ENCODE data around the gene MCAM. TPM values are rescaled to one million over a fixed set of nuclear protein-coding genes. Genes with fewer than 3 reads are reported as not detected.
A peak's percentile ranks its signal among the peaks of the same experiment; 100 is the strongest.

The MCAM gene
- total RNA-seq (2014; rRNA removed; shearing (Covaris generic)): 0.69 and 2.6 TPM in 2 replicates
- total RNA-seq (2022): 1.3 and 3.2 TPM in 2 replicates
- percentile 21 among the genes with signal in this experiment for Bru-seq, nascent RNA
- percentile 29 among the genes with signal in this experiment for BruChase-seq, experiment 1, labeled RNA remaining after a 6-hour chase
- percentile 34 among the genes with signal in this experiment for BruChase-seq, experiment 2, labeled RNA remaining after a 2-hour chase
- long read RNA-seq, partial matches to known transcripts: 0 of 1 reads
- long read RNA-seq, other reads (novel, unspliced or antisense): 1 of 1 reads

DNA sequence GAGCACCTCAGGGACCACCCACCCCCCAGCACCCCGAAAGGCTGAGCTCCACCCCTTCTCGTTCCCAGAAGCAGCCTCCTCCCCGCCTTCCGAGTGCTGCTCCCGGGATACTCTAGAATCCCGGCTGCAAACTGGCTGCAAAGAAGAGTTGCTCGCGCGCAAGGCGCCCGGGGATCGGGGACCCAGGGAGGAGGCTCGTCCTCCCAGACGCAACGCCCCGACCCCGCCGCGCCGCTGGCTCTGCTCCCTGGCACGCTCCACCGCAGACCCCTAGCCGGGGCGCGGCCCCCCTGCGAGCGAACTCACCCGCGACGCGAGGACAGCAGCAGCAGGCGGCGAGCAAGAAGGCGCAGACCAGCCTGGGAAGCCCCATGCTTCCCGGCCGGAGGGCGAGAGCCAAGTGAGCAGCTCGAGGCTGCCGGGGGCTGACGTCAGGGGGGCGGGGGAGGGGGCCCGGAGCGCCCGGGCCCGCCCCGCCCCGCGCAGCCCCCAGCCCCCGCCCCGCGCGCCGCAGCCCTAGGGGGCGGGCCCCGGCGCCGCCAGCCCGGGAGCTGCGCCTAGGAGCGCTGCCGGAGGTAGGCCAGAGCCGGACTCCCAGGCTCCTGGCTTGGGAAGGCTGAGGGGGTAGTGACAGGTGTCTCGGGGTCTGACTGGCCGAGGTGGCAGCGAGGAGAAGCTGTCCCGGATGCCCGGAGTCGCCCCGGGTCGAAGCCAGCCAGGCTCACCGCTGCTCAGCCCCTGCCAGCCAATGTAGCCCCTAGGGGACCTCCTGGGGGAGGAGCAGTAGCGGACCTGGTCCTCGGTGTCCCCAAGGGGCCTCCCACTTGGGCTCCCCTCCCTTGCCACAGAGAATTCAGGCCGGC lies at the start of gene MCAM:
Gene MCAM, minus strand, starts transcription at position 402 of the 863 bp plus-strand sequence. Its CDS starts 29 bp downstream, at position 373.
- POLR2A ChIA-PET: interaction anchor here (0.5 to 1.7 kb wide), 2 partner anchors 16 to 284 kb away, joined by 3 to 4 read pairs; no protein-coding TSS in a partner anchor

GRCh38 chr11:119365071-119365591 lies 48.2 kb upstream of the MCAM start:
- H3K36me3 ChIP-seq (ENCODE audit: insufficient read depth, low read length): no peaks in the 10 kb centered on the region
- H3K27ac ChIP-seq (ENCODE audit: low read depth, low read length, poor library complexity, severe bottlenecking): peak overlapping the region; percentile 41
- H3K9me3 ChIP-seq (ENCODE audit: low read length): no peaks in the 10 kb centered on the region
- TF ChIP-seq CTCF (conservative IDR thresholded peaks at IDR 0.05; ENCODE audit: low read length) (no peak), EZH2phosphoT487 (IDR thresholded peaks at IDR 0.05; ENCODE audit: borderline replicate concordance, low read depth, low read length) (no peak)
- POLR2A ChIA-PET: interaction anchor here (0.7 to 1.1 kb wide), 5 partner anchors 10 to 44 kb away, joined by 3 to 5 read pairs (median 4); partner anchors contain the start of gene RNF26
- H2AFZ ChIP-seq (ENCODE audit: low read length): no peak overlapping the region; the same call in 1 of the 2 replicates
- peak overlapping the region; percentile 78 for H3K4me3 ChIP-seq (ENCODE audit: low read depth, low read length, poor library complexity, severe bottlenecking)
- H3K4me1 ChIP-seq (ENCODE audit: insufficient read depth, low read length, poor library complexity, severe bottlenecking): peaks cover 85% of the 10 kb centered on the region
- H4K20me1 ChIP-seq (ENCODE audit: insufficient read depth, low read length): no peaks in the 10 kb centered on the region
- CTCF ChIA-PET (ENCODE audit: unreplicated experiment): interaction anchor here (1.0 to 1.2 kb wide), 4 partner anchors 8 to 110 kb away, joined by 3 to 5 read pairs (median 4); no protein-coding TSS in a partner anchor
- peak; percentile 33 for DNase-seq (ENCODE audit: low spot score)
- H3K9me2 ChIP-seq (ENCODE audit: insufficient read depth, low read length): no peaks in the 10 kb centered on the region
- peaks cover 27% of the 10 kb centered on the region for H3K79me2 ChIP-seq (ENCODE audit: insufficient read depth, low read depth, low read length)
- BruUV-seq (replicated peaks): no TSS peak
- H3K4me2 ChIP-seq (ENCODE audit: low read length): peak overlapping the region; percentile 76
- intact Hi-C loops (cut with micrococcal nuclease; ENCODE audit: unreplicated experiment): no loop called here

More for the DNA sequence above, at the start of gene MCAM:
- Histone ChIP-seq H3K79me2 (ENCODE audit: insufficient read depth, low read depth, low read length) (no peaks in the 10 kb centered on the region), H3K9me3 (ENCODE audit: low read length) (no peaks in the 10 kb centered on the region), H3K9me2 (ENCODE audit: insufficient read depth, low read length) (no peaks in the 10 kb centered on the region), H3K4me3 (ENCODE audit: low read depth, low read length, poor library complexity, severe bottlenecking) (no peak within 1 kb of the TSS), H3K36me3 (ENCODE audit: insufficient read depth, low read length) (no peaks in the 10 kb centered on the region), H3K4me1 (ENCODE audit: insufficient read depth, low read length, poor library complexity, severe bottlenecking) (peaks cover 51% of the 10 kb centered on the region), H4K20me1 (ENCODE audit: insufficient read depth, low read length) (no peaks in the 10 kb centered on the region), H2AFZ (ENCODE audit: low read length) (no peak within 1 kb of the TSS), H3K4me2 (ENCODE audit: low read length) (peak within 1 kb of the TSS; percentile 61), H3K27ac (ENCODE audit: low read depth, low read length, poor library complexity, severe bottlenecking) (no peak within 1 kb of the TSS)
- intact Hi-C loops (cut with micrococcal nuclease; ENCODE audit: unreplicated experiment): no loop called here
- BruUV-seq (replicated peaks): no TSS peak
- TF ChIP-seq CTCF (conservative IDR thresholded peaks at IDR 0.05; ENCODE audit: low read length) (no peak), EZH2phosphoT487 (IDR thresholded peaks at IDR 0.05; ENCODE audit: borderline replicate concordance, low read depth, low read length) (no peak)
- no peak for DNase-seq (ENCODE audit: low spot score)
- CTCF ChIA-PET (ENCODE audit: unreplicated experiment): no interaction called here

All from OCI-LY7 (cell line).